Loucy (cell line): ENCODE data around the gene IGLL1.

ENCODE experiments used
- EZH2phosphoT487 ChIP-seq: fragments of 200-600 bp; IDR thresholded peaks from 2 replicates; pipeline ENCODE4 v1.6.1; 2018; ENCODE audit warnings: antibody characterized with exemption, mild to moderate bottlenecking, moderate library complexity, borderline replicate concordance
- TF ChIP-seq, protein P1 (sequence below): fragments of 200-600 bp; sonication (generic); conservative IDR thresholded peaks from 2 replicates; pipeline ENCODE4 v1.5.1; 2014; ENCODE audit warnings: mild to moderate bottlenecking, antibody characterized with exemption, low read length

DNA sequence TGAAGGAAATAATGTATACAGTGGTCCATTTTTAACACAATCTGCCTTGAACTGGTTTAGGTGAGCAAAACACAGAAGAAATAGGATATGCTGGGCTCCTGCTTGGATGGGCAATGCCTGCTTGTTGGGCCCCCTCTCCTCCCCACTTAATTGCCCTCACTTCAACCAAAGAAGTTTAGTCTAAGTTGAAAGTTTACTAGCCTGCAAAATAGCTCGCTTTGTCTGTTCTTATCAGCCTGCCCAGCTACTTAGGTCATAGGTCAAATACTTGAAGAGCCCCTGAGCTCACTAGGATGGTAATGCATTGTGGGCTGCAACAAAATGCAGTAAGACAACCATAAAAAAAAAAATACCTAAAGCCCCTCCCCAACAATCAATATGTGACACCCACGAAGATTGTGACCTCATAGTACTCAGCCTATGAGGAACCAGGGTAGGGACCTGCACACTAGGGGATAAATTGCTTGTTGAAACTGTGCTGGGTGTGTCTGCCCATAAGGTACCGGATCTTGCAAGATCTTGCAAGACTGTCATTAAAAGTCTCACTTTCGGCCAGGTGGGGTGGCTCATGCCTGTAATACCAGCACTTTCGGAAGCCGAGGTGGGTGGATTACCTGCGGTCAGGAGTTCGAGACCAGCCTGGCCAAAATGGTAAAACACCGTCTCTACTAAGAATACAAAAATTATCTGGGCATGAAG, 41.1 kb upstream of the IGLL1 start:
- TF ChIP-seq, protein P1, sequence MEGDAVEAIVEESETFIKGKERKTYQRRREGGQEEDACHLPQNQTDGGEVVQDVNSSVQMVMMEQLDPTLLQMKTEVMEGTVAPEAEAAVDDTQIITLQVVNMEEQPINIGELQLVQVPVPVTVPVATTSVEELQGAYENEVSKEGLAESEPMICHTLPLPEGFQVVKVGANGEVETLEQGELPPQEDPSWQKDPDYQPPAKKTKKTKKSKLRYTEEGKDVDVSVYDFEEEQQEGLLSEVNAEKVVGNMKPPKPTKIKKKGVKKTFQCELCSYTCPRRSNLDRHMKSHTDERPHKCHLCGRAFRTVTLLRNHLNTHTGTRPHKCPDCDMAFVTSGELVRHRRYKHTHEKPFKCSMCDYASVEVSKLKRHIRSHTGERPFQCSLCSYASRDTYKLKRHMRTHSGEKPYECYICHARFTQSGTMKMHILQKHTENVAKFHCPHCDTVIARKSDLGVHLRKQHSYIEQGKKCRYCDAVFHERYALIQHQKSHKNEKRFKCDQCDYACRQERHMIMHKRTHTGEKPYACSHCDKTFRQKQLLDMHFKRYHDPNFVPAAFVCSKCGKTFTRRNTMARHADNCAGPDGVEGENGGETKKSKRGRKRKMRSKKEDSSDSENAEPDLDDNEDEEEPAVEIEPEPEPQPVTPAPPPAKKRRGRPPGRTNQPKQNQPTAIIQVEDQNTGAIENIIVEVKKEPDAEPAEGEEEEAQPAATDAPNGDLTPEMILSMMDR = no peak
- TF ChIP-seq EZH2phosphoT487 = no peak
